HepG2 (cell line): ENCODE data around the gene FAM174A. TPM values are rescaled to one million over a fixed set of nuclear protein-coding genes. Genes with fewer than 3 reads are reported as not detected.

Source experiments
- CHD2 ChIP-seq: IDR thresholded peaks from 2 replicates; pipeline ENCODE4 v1.6.1; 2011; ENCODE audit warnings: low read depth, low read length, improper control_type of control experiment
- FLYWCH1 ChIP-seq: sonication (generic); formaldehyde crosslinking; IDR thresholded peaks from 2 replicates; pipeline ENCODE4 v1.8.1; 2023; ENCODE audit warnings: mild to moderate bottlenecking, missing genetic modification reagents
- FOSL2 ChIP-seq: sonication (generic); formaldehyde crosslinking; IDR thresholded peaks from 2 replicates; pipeline ENCODE4 v1.4.0; 2020; ENCODE audit warnings: missing genetic modification reagents
- HNRNPK ChIP-seq: fragments of 200-400 bp; formaldehyde crosslinking; IDR thresholded peaks from 2 replicates; pipeline ENCODE4 v1.6.1; 2018; ENCODE audit warnings: low read length, low read depth, moderate library complexity, mild to moderate bottlenecking; ENCODE audit not compliant: poor library complexity, severe bottlenecking
- MIXL1 ChIP-seq: IDR thresholded peaks from 2 replicates; pipeline ENCODE4 v1.6.1; 2016
- NFE2L2 ChIP-seq: fragments of 150-350 bp; IDR thresholded peaks from 2 replicates; pipeline ENCODE4 v1.6.1; 2014; ENCODE audit warnings: low read length
- PAWR ChIP-seq: sonication (generic); formaldehyde crosslinking; IDR thresholded peaks from 2 replicates; pipeline ENCODE4 v1.4.0; 2020; ENCODE audit warnings: missing genetic modification reagents, mild to moderate bottlenecking, borderline replicate concordance
- PREB ChIP-seq: sonication (generic); formaldehyde crosslinking; IDR thresholded peaks from 2 replicates; pipeline ENCODE4 v1.4.0; 2020; ENCODE audit warnings: missing genetic modification reagents
- RARG ChIP-seq: sonication (generic); formaldehyde crosslinking; IDR thresholded peaks from 2 replicates; pipeline ENCODE4 v1.4.0; 2020; ENCODE audit warnings: low read depth, mild to moderate bottlenecking, missing genetic modification reagents
- TBL1XR1 ChIP-seq: fragments of 150-350 bp; IDR thresholded peaks from 2 replicates; pipeline ENCODE4 v1.6.1; 2014; ENCODE audit warnings: borderline replicate concordance, low read length; ENCODE audit not compliant: partially characterized antibody
- TEAD2 ChIP-seq: sonication (generic); formaldehyde crosslinking; IDR thresholded peaks from 2 replicates; pipeline ENCODE4 v1.9.0; 2021; ENCODE audit warnings: missing genetic modification reagents
- TEAD3 ChIP-seq: optimal IDR thresholded peaks from 2 replicates; pipeline ENCODE3; 2016; ENCODE audit warnings: borderline replicate concordance
- ZBED4 ChIP-seq: sonication (generic); formaldehyde crosslinking; IDR thresholded peaks from 2 replicates; pipeline ENCODE4 v1.4.0; 2020; ENCODE audit warnings: missing genetic modification reagents, borderline replicate concordance
- ZFP37 ChIP-seq: sonication (generic); formaldehyde crosslinking; IDR thresholded peaks from 2 replicates; pipeline ENCODE4 v1.4.0; 2020; ENCODE audit warnings: missing genetic modification reagents, borderline replicate concordance
- ZKSCAN1 ChIP-seq: fragments of 150-350 bp; IDR thresholded peaks from 2 replicates; pipeline ENCODE4 v1.6.1; 2014; ENCODE audit warnings: low read length
- ZMYM2 ChIP-seq: sonication (generic); formaldehyde crosslinking; IDR thresholded peaks from 2 replicates; pipeline ENCODE4 v1.8.0; 2022; ENCODE audit warnings: mild to moderate bottlenecking, missing genetic modification reagents
- ZNF143 ChIP-seq: sonication (generic); formaldehyde crosslinking; IDR thresholded peaks from 2 replicates; pipeline ENCODE4 v1.4.0; 2020; ENCODE audit warnings: missing genetic modification reagents
- ZNF235 ChIP-seq: sonication (generic); formaldehyde crosslinking; IDR thresholded peaks from 2 replicates; pipeline ENCODE4 v1.8.1; 2023; ENCODE audit warnings: mild to moderate bottlenecking, missing genetic modification reagents, borderline replicate concordance
- ZNF263 ChIP-seq: sonication (generic); formaldehyde crosslinking; IDR thresholded peaks from 2 replicates; pipeline ENCODE4 v1.4.0; 2020; ENCODE audit warnings: missing genetic modification reagents
- ZNF431 ChIP-seq: sonication (generic); formaldehyde crosslinking; IDR thresholded peaks from 2 replicates; pipeline ENCODE4 v1.9.0; 2022; ENCODE audit warnings: missing genetic modification reagents, low read depth, mild to moderate bottlenecking, borderline replicate concordance
- ZNF451 ChIP-seq: sonication (generic); formaldehyde crosslinking; IDR thresholded peaks from 2 replicates; pipeline ENCODE4 v1.5.0; 2020; ENCODE audit warnings: mild to moderate bottlenecking, missing genetic modification reagents
- ZNF530 ChIP-seq: sonication (generic); formaldehyde crosslinking; IDR thresholded peaks from 2 replicates; pipeline ENCODE4 v1.5.0; 2020; ENCODE audit warnings: low read depth, mild to moderate bottlenecking, missing genetic modification reagents
- ZNF550 ChIP-seq: sonication (generic); formaldehyde crosslinking; IDR thresholded peaks from 2 replicates; pipeline ENCODE4 v1.4.0; 2020; ENCODE audit warnings: mild to moderate bottlenecking, missing genetic modification reagents, borderline replicate concordance
- polyA plus RNA-seq, 8 experiments: library from polyadenylated mRNA; depleted of rRNA in 3 of 8; stranded (reverse) in 7 of 8; unstranded in 1 of 8; fragments of >200 nt; fragmentation: Illumina TruSeq in 4 of 8; extraction: Trizol in 4 of 8; gene quantifications; 2 replicates each; pipeline versions ENCODE4 v1.2.1 to v1.2.3, GENCODE V29; 2011 to 2016; ENCODE audit warnings: low read depth in 4 of 8, missing spikeins in 1 of 8, mixed read lengths in 1 of 8; ENCODE audit not compliant: insufficient read depth in 1 of 8
- total RNA-seq, 5 experiments: library from RNA; depleted of rRNA; stranded (reverse); fragments of >200 nt; fragmentation: Illumina TruSeq; extraction: Trizol; gene quantifications; 2 replicates each; pipeline ENCODE4 v1.2.3, GENCODE V29; 2016; ENCODE audit warnings: low read depth in 1 of 5
- TF ChIP-seq, protein P1 (sequence below): sonication (generic); formaldehyde crosslinking; IDR thresholded peaks from 2 replicates; pipeline ENCODE4 v1.5.1; 2020; ENCODE audit warnings: missing genetic modification reagents, mild to moderate bottlenecking, borderline replicate concordance

Gene FAM174A
- total and polyA plus RNA-seq, 2 of the 13 experiments (the other 11 are each of a cell fraction or from before 2014, with no cell fraction given), result 6.8 to 7.8 TPM

GRCh38 chr5:100535060-100536005 lies at the start of gene FAM174A (continued):
- TF ChIP-seq ZBED4, result no peak
- TF ChIP-seq NFE2L2, result no peak
- TF ChIP-seq ZNF235 (CRISPR knock-in tag), result no peak
- TF ChIP-seq, protein P1, sequence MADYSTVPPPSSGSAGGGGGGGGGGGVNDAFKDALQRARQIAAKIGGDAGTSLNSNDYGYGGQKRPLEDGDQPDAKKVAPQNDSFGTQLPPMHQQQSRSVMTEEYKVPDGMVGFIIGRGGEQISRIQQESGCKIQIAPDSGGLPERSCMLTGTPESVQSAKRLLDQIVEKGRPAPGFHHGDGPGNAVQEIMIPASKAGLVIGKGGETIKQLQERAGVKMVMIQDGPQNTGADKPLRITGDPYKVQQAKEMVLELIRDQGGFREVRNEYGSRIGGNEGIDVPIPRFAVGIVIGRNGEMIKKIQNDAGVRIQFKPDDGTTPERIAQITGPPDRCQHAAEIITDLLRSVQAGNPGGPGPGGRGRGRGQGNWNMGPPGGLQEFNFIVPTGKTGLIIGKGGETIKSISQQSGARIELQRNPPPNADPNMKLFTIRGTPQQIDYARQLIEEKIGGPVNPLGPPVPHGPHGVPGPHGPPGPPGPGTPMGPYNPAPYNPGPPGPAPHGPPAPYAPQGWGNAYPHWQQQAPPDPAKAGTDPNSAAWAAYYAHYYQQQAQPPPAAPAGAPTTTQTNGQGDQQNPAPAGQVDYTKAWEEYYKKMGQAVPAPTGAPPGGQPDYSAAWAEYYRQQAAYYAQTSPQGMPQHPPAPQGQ (CRISPR knock-in tag), result no peak
- TF ChIP-seq ZNF451 (CRISPR knock-in tag), result peak; percentile 43; the same call in 1 of the 2 replicates
- peak; percentile 25 for TF ChIP-seq TBL1XR1
- TF ChIP-seq ZKSCAN1, result no peak
- TF ChIP-seq ZMYM2 (CRISPR knock-in tag), result 0 out of 2 replicates have a peak, but pooled peaks have one; percentile 29
- TF ChIP-seq MIXL1 (CRISPR knock-in tag), result peak; percentile 23; the same call in 1 of the 2 replicates
- TF ChIP-seq ZFP37, result peak; percentile 30; the same call in 1 of the 2 replicates
- peak; percentile 2 for TF ChIP-seq TEAD3
- TF ChIP-seq RARG, result no peak
- TF ChIP-seq ZNF263 (CRISPR knock-in tag), result peak; percentile 36; the same call in 1 of the 2 replicates
- 0 out of 2 replicates have a peak, but pooled peaks have one; percentile 21 for TF ChIP-seq ZNF431 (CRISPR knock-in tag)
- no peak for TF ChIP-seq TEAD2 (CRISPR knock-in tag)
- no peak for TF ChIP-seq CHD2
- TF ChIP-seq ZNF143 (CRISPR knock-in tag), result no peak
- no peak for TF ChIP-seq FLYWCH1 (CRISPR knock-in tag)
- TF ChIP-seq PAWR (CRISPR knock-in tag), result no peak
- no peak for TF ChIP-seq FOSL2 (CRISPR knock-in tag)
- TF ChIP-seq ZNF550, result no peak
- TF ChIP-seq HNRNPK, result no peak
- TF ChIP-seq ZNF530, result no peak
- TF ChIP-seq PREB (CRISPR knock-in tag), result no peak
